HepG2 (cell line): Measurements from ENCODE around the gene EVA1C.

Experiments used
- FOXK2 ChIP-seq: fragments of 450-650 bp; IDR thresholded peaks from 2 replicates; pipeline ENCODE4 v1.6.1; 2016
- FOXP4 ChIP-seq: sonication (generic); formaldehyde crosslinking; IDR thresholded peaks from 2 replicates; pipeline ENCODE4 v1.4.0; 2020; ENCODE audit warnings: missing genetic modification reagents
- JUNB ChIP-seq: sonication (generic); formaldehyde crosslinking; IDR thresholded peaks from 2 replicates; pipeline ENCODE4 v1.8.0; 2022; ENCODE audit warnings: missing genetic modification reagents, mild to moderate bottlenecking, borderline replicate concordance
- NCOR1 ChIP-seq: fragments of 200-600 bp; sonication (generic); IDR thresholded peaks from 2 replicates; pipeline ENCODE4 v1.7.0; 2017; ENCODE audit warnings: antibody characterized with exemption, low read length, borderline replicate concordance
- TF ChIP-seq, protein P1 (sequence below): sonication (generic); formaldehyde crosslinking; IDR thresholded peaks from 2 replicates; pipeline ENCODE4 v1.5.0; 2020; ENCODE audit warnings: mild to moderate bottlenecking, missing genetic modification reagents, moderate library complexity

GRCh38 chr21:32474179-32475059 lies 61.9 kb downstream of the EVA1C start:
- no peak for TF ChIP-seq FOXP4 (CRISPR knock-in tag)
- TF ChIP-seq, protein P1, sequence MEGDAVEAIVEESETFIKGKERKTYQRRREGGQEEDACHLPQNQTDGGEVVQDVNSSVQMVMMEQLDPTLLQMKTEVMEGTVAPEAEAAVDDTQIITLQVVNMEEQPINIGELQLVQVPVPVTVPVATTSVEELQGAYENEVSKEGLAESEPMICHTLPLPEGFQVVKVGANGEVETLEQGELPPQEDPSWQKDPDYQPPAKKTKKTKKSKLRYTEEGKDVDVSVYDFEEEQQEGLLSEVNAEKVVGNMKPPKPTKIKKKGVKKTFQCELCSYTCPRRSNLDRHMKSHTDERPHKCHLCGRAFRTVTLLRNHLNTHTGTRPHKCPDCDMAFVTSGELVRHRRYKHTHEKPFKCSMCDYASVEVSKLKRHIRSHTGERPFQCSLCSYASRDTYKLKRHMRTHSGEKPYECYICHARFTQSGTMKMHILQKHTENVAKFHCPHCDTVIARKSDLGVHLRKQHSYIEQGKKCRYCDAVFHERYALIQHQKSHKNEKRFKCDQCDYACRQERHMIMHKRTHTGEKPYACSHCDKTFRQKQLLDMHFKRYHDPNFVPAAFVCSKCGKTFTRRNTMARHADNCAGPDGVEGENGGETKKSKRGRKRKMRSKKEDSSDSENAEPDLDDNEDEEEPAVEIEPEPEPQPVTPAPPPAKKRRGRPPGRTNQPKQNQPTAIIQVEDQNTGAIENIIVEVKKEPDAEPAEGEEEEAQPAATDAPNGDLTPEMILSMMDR, result no peak
- TF ChIP-seq JUNB (CRISPR knock-in tag), result no peak
- no peak for TF ChIP-seq NCOR1
- TF ChIP-seq FOXK2, result no peak
